SKM-1 (cell line): ENCODE measurements around the gene ONECUT3.

Source experiments
- DNase-seq: peaks from one replicate; lab custom pipeline; 2025; ENCODE audit not compliant: unreplicated experiment; lab: John Stamatoyannopoulos, UW

ONECUT3 gene

GRCh38 chr19:1739960-1740629 lies 13.2 kb upstream of the ONECUT3 start:
- no peak for DNase-seq

GRCh38 chr19:1742989-1743696 lies 10.2 kb upstream of the ONECUT3 start:
- DNase-seq: no peak

GRCh38 chr19:1744133-1744665 lies 9.1 kb upstream of the ONECUT3 start:
- no peak for DNase-seq

DNA sequence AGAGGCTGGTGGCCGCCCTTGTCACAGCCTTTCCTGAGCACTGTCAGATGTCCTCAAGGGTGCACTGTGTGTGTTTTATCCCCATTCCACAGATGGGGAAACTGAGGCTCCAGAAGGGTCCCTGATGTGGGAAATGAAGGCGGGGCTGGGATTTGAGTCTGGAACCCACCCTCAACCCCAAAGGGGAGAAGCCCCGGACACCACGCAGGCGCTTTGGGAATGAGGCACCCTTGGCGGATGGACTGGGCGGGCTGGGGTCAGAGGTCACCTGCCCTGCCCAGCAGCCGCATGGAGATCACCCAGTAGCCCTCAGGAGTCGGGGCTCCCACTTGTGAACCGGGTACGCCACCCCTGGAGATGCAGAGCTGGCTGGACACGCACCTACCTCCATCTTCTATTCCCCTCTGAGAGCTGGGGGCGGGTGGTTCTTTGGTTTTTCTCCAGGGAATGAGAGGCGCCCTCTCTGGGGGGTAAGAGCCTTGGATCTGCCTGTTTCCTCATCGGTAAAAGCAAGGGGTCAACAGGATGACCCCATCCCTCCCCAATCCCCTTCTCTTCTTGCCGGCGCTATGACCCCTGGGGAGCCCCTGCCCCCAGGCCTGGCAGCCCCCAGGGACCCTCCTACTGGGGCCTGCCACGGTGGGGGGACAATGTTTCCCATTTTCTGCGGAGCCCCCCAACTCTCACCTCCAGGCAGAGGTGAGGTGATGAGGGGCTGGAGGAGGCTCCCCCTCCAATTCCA lies 8.3 kb upstream of the ONECUT3 start:
- DNase-seq: no peak

DNA sequence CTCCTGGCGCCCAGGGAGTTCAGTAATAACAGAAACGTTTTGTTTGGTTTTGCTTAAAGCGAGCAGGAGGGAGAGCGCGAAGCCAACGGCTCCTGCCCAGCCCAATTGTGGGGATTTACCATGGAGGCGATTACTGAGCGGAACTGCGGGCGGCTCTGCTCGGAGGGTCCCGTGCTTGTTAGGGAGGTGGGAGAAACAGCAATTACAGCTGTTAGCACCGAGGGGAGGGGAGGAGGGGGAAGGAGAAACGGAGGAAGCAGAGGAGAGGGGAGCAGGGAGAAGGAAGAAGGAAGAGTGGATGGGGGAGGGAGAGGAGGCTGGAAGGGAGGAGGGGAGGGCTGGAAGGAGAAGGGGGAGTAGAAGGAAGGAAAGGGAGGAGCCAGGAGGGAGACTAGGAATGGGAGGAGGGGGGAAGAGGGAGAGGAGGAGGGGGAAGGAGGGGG lies 7.7 kb upstream of the ONECUT3 start:
- no peak for DNase-seq

- no peak for DNase-seq
Measured at GRCh38 chr19:1746401-1747284, 6.7 kb upstream of the ONECUT3 start.

GRCh38 chr19:1747285-1748114 lies 5.8 kb upstream of the ONECUT3 start:
- no peak for DNase-seq

DNA sequence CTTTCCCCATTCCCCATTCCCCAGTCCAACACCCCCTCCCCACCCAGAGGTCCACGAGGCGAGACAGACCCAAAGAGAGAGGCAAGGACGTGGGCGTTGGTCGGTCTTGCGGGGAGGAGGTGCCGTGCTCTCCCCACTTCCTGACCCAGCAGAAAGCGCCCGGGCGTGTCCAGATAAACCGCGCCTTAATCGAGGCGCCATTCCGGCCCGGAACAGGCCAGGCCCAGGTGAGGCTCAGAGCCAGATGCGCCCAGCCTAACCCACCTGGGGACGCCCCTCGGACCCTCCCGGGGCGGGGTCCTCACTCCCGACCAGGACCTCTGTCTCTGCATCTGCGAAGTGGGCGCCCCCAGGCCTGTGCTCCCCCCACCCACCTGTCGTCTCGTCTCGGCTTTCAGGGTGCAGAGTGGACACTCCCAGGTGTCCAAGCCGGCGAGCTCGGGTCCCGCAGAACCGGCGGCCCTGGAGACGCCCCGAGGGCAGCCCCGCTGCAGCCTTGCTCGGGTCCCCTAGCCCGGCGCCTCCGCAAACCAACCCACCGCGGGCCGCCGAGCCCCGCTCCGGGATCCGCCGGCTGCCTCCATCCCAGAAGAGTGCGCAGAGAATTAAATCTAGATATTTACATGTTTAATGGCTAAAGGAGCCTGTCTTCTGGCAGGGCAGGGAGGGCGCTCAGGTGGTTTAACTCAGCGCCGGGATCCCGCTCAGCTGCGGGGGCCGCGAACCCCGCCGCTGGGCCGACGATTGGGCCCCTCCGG lies 5.0 kb upstream of the ONECUT3 start:
- no peak for DNase-seq

DNA sequence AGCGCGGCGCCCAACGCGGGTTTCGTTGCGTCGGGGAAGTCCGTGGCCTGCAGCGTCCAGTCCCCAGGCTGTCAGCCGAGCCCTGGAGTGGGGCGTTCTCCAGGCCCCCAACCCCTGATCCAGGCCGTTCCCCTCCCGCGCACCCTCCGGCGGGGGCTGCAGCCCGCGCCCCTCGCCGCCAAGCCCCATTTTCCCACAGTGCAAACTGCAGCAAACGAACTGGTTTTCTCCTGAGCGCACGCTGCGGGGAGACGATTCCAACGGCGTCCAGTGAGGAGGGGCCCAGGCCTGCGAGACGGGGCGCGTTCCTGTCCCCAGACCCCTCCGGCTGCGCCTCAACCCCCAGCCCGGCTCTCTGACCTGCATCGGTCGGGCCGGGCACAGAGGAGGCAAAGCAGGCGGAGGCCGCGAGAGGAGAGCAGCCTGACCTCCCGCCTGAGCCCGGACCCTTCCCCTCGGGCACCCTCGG lies 4.4 kb upstream of the ONECUT3 start:
- DNase-seq: no peak

- no peak for DNase-seq
Measured at GRCh38 chr19:1749373-1750342, 3.6 kb upstream of the ONECUT3 start.

DNA sequence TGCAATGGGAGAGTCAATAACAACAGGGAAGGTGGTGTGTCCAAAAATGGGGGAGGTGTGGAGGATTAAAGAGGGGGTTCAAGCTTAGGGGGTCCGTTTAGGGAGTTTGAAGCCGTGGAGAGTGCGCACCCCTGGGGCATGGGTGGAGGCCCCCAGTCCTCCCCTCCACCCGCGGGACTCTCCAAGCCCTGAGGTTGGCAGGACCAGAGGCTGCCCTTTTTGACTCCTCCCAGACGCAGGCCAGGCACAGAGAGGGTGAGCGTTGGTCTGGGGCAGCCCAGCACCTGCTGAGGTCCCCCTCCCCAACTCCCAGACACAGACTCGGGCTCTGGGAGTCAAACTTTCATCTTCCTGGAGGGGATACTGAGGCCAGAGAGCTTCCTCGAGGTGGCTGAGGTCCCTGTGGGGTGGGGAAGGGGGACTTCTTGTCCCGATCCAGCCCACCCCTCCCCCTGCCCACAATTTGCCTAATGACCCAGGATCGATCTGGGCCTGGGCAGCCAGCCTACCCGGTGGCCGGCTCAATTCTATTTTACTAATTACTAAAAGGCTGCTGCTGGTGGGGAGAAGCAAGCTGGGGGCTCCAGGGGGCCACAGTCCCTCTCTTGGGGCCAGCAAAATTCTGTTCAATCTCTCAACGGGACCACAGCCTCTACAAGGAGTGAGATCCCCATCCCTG lies 2.8 kb upstream of the ONECUT3 start:
- no peak for DNase-seq

- DNase-seq: no peak
Measured at GRCh38 chr19:1751367-1752008, 1.8 kb upstream of the ONECUT3 start.

DNA sequence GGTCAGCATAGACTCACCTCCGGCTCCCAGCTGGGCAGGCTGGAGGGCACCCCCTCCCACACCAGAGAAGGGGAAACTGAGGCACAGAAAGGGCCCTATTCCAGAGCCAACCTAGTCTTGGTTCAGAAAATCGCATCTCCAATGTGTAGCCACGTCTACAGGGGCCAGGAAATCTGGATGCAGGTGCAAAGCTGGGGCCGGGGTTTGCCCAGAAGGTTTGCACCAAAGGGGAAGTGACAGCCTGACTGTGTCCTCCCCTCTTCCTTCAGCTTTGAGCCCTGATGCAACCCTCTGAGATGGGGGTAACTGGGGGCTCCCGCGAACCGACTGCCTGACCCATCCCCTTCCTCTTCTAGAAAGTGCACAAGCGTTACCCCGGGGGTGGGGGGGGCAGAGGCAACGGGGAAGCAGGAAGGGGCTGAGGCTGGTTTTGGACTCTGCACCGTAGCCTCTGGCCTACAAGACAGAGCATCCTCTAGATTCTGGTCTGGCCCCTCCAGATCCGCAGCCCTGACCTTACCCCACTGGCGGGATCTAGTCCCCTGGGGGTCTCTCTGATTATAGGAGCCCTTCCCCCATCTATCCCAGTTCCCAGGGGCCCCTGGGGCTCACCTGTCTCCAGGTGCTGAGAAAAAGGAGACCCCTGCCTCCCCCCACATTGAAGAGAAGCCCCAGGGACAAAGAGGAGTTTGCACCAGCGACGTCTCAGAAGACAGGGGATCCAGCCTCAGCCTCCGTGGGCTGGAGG lies 1.1 kb upstream of the ONECUT3 start:
- no peak for DNase-seq

- no peak for DNase-seq
Measured at GRCh38 chr19:1754018-1754635, 821 bp downstream of the ONECUT3 start.

DNA sequence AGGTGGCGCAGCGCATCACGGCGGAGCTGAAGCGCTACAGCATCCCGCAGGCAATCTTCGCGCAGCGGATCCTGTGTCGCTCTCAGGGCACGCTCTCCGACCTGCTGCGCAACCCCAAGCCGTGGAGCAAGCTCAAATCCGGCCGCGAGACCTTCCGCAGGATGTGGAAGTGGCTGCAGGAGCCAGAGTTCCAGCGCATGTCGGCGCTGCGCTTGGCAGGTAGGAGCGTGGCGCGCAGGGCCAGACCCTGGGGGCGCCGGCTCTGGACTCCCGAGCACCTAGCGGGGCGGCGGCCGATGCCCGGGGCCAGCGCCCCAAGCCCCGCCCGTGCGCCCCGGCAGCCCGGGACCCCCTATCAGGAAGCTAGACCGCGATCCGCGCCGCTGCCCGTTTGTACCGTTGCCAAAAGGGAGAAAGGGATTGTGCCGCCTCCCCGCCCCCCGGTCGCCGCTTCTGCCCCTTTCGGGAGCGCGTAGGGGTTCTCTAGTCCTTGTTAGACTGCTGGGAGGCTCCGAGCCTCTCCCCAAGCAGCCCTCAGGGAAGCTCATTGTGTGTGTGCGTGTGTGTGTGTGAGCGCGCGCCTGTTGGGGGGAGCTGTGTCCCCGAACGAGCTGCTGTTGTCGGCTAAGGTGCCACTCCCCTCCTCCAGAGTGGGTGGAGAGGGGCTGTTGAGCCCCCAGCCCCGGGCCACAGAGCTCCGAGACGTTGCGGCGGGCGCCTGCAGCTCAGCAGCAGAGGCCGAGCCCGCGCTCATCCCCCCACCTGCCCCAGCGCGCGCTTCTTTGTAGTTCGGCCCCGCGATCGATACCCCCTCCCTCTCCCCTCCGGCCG lies 1.5 kb downstream of the ONECUT3 start:
- no peak for DNase-seq
